Lower lobe of right lung (tissue), 2 donors: Measurements from ENCODE around the gene XPR1. TPM values are rescaled to one million over a fixed set of nuclear protein-coding genes. Genes with fewer than 3 reads are reported as not detected.
"Not testable (repeated sequence)": the region's sequence is repeated elsewhere in the genome, so short reads cannot be mapped to it uniquely, and the experiment has no call there.

Source experiments
- ATAC-seq, 2 donors: fragments of 200-7000 bp; cut with Tn5 transposase; one replicate each; pipeline ENCODE4 v1.9.1; 2020 to 2022; ENCODE audit warnings: mild to moderate bottlenecking in 2 of 2, moderate library complexity in 2 of 2
- DNase-seq: peaks from one replicate; pipeline ENCODE4 v3.0.0-alpha.2; 2020
- H3K27ac ChIP-seq: fragments of 200-600 bp; one replicate; pipeline ENCODE4 v1.8.0; 2022
- H3K27me3 ChIP-seq: fragments of 200-600 bp; one replicate; pipeline ENCODE4 v1.8.0; 2022; ENCODE audit warnings: low read depth
- H3K36me3 ChIP-seq: fragments of 200-600 bp; one replicate; pipeline ENCODE4 v1.8.0; 2022; ENCODE audit warnings: mild to moderate bottlenecking
- H3K4me1 ChIP-seq: fragments of 200-600 bp; one replicate; pipeline ENCODE4 v1.8.0; 2022
- H3K4me3 ChIP-seq: fragments of 200-600 bp; one replicate; pipeline ENCODE4 v1.8.0; 2022; ENCODE audit warnings: mild to moderate bottlenecking
- H3K9me3 ChIP-seq: fragments of 200-600 bp; one replicate; pipeline ENCODE4 v1.8.0; 2022
- CTCF ChIP-seq: fragments of 200-600 bp; IDR thresholded peaks from one replicate; pipeline ENCODE4 v1.8.0; 2022; ENCODE audit warnings: antibody characterized with exemption, mild to moderate bottlenecking
- intact Hi-C: fragments of 100-400 bp; cut with DNase I; formaldehyde crosslinking; loops from one replicate; pipeline ENCODE4 v1.11.0; 2022
- total RNA-seq: library from RNA; stranded (reverse); fragmentation: NEBNext Ultra II Directional; extraction: Animal tissue kit (Norgen Biotek cat#: 25700); gene quantifications from one replicate; pipeline ENCODE4 v1.2.1, GENCODE V29; 2021
- donor health status: DM: no; HTN: yes; CAD: no; lungs with severe emphysema.

XPR1 gene
- total RNA-seq, 1 donor from 2014 or later = 21.1 TPM

GRCh38 chr1:180854456-180854855 lies 222.6 kb downstream of the XPR1 start:
- intact Hi-C loops = no loop called here
- Histone ChIP-seq H3K4me3 (no peak overlapping the region), H3K27ac (peak overlapping the region; percentile 2), H3K9me3 (no peaks in the 10 kb centered on the region), H3K36me3 (no peaks in the 10 kb centered on the region), H3K4me1 (peaks cover 9% of the 10 kb centered on the region), H3K27me3 (no peaks in the 10 kb centered on the region)
- no peak for DNase-seq
- no peak for TF ChIP-seq CTCF
- no peak for ATAC-seq

- H3K27me3 ChIP-seq, H3K36me3 ChIP-seq, H3K4me3 ChIP-seq, H3K9me3 ChIP-seq, intact Hi-C loops: not testable (repeated sequence)
- ATAC-seq (peak; percentile 65 to 68), DNase-seq (peak; percentile 49)
- peaks cover 15% of the 10 kb centered on the region for H3K4me1 ChIP-seq
- H3K27ac ChIP-seq = peak overlapping the region; percentile 39
Observed at GRCh38 chr1:180857947-180858725, 226.3 kb downstream of the XPR1 start.

- no peak overlapping the region for H3K4me3 ChIP-seq
- H3K36me3 ChIP-seq = peaks cover 8% of the 10 kb centered on the region
- intact Hi-C loops = no loop called here
- no peak for DNase-seq
- no peak for TF ChIP-seq CTCF
- no peaks in the 10 kb centered on the region for H3K27me3 ChIP-seq
- no peak for ATAC-seq
- H3K9me3 ChIP-seq = no peaks in the 10 kb centered on the region
- peaks cover 11% of the 10 kb centered on the region for H3K4me1 ChIP-seq
- no peak overlapping the region for H3K27ac ChIP-seq
Observed at GRCh38 chr1:180859306-180859705, 227.5 kb downstream of the XPR1 start.

- no peak overlapping the region for H3K4me3 ChIP-seq
- H3K4me1 ChIP-seq = peaks cover 8% of the 10 kb centered on the region
- H3K36me3 ChIP-seq = peaks cover 17% of the 10 kb centered on the region
- DNase-seq = no peak
- H3K27me3 ChIP-seq = no peaks in the 10 kb centered on the region
- no peaks in the 10 kb centered on the region for H3K9me3 ChIP-seq
- H3K27ac ChIP-seq = no peak overlapping the region
- ATAC-seq = no peak
- intact Hi-C loops = loop anchor here (5.0 kb wide), 2 partner anchors 328 to 343 kb away; no protein-coding TSS in a partner anchor
- TF ChIP-seq CTCF = no peak
Observed at GRCh38 chr1:180860535-180860934, 228.7 kb downstream of the XPR1 start.

- H3K36me3 ChIP-seq = peaks cover 17% of the 10 kb centered on the region
- TF ChIP-seq CTCF = no peak
- peaks cover 8% of the 10 kb centered on the region for H3K4me1 ChIP-seq
- H3K27ac ChIP-seq = no peak overlapping the region
- no peaks in the 10 kb centered on the region for H3K9me3 ChIP-seq
- ATAC-seq = no peak
- no peaks in the 10 kb centered on the region for H3K27me3 ChIP-seq
- intact Hi-C loops = loop anchor here (5.0 kb wide), 2 partner anchors 330 to 345 kb away; no protein-coding TSS in a partner anchor
- no peak overlapping the region for H3K4me3 ChIP-seq
- no peak for DNase-seq
Observed at GRCh38 chr1:180862305-180862704, 230.5 kb downstream of the XPR1 start.

- ATAC-seq (peak in 1 of 2 donors; percentile 45), DNase-seq (no peak)
- Histone ChIP-seq H3K9me3 (no peaks in the 10 kb centered on the region), H3K4me1 (peaks cover 8% of the 10 kb centered on the region), H3K4me3 (no peak overlapping the region), H3K27me3 (no peaks in the 10 kb centered on the region), H3K36me3 (peaks cover 17% of the 10 kb centered on the region), H3K27ac (no peak overlapping the region)
- peak; percentile 77 for TF ChIP-seq CTCF
- intact Hi-C loops = loop anchor here (5.0 kb wide), 2 partner anchors 331 to 346 kb away; no protein-coding TSS in a partner anchor
Observed at GRCh38 chr1:180863158-180863775, 231.4 kb downstream of the XPR1 start.
